Mucosa of descending colon (tissue), 3 donors: Measurements from ENCODE around the gene MCUB. TPM values are rescaled to one million over a fixed set of nuclear protein-coding genes. Genes with fewer than 3 reads are reported as not detected.

Source experiments
- ATAC-seq: fragments of 200-7000 bp; cut with Tn5 transposase; one replicate; pipeline ENCODE4 v1.9.1; 2020; ENCODE audit warnings: mild to moderate bottlenecking, moderate library complexity
- DNase-seq, 3 donors: peaks; one replicate each; pipeline ENCODE4 v3.0.0-alpha.2; 2020
- H3K36me3 ChIP-seq: fragments of 200-600 bp; one replicate; pipeline ENCODE4 v1.8.0; 2021; ENCODE audit warnings: low read depth, mild to moderate bottlenecking
- H3K4me1 ChIP-seq: fragments of 200-600 bp; one replicate; pipeline ENCODE4 v1.8.0; 2021; ENCODE audit warnings: low read depth, mild to moderate bottlenecking
- H3K4me3 ChIP-seq: fragments of 200-600 bp; one replicate; pipeline ENCODE4 v1.8.0; 2021; ENCODE audit warnings: mild to moderate bottlenecking
- H3K9me3 ChIP-seq: fragments of 200-600 bp; one replicate; pipeline ENCODE4 v1.8.0; 2021; ENCODE audit warnings: mild to moderate bottlenecking
- intact Hi-C, 2 donors: fragments of 100-400 bp; cut with DNase I in 1 of 2; cut with micrococcal nuclease in 1 of 2; formaldehyde crosslinking; loops; one replicate each; pipeline versions ENCODE4 v1.11.0 to v1.11.1; 2022; cut with DNase I, micrococcal nuclease
- total RNA-seq, 3 donors: library from RNA; stranded (reverse); fragmentation: NEBNext Ultra II Directional in 2 of 3; extraction: Animal tissue kit (Norgen Biotek cat#: 25700) in 2 of 3; gene quantifications; one replicate each; pipeline versions ENCODE4 v1.2.1 to v1.2.4, GENCODE V29; 2021 to 2023
- TF ChIP-seq, protein P1 (sequence below): fragments of 200-600 bp; IDR thresholded peaks from one replicate; pipeline ENCODE4 v1.8.0; 2022; ENCODE audit warnings: antibody characterized with exemption, mild to moderate bottlenecking
- donor health status: DM: no; HTN: no; CAD: no; lungs with moderate emphysema.
- donor health status: DM: no; HTN: no; CAD: no.
- donor health status: DM: no; HTN: yes; CAD: no.

The MCUB gene
- total RNA-seq, 3 donors from 2014 or later, result 2.7 to 11.5 (median 6.6) TPM

DNA sequence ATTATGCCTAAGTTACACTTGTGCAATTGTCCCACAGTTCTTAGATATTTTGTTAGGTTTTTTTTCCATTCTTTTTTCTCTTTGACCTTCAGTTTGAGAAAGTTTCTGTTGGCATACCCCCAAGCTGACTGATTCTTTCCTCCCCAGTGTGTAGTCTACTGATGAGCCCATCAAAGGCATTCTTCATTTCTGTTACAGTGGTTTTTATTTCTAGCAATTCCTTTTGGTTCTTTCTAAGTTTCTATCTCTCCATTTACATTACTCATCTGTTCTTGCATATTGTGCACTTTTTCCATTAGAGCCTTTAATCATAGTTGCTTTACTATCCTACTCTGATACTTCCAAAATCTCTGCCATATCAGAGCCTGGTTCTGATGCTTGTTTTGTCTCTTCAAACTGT is 111.3 kb downstream of the MCUB start:
- TF ChIP-seq, protein P1, sequence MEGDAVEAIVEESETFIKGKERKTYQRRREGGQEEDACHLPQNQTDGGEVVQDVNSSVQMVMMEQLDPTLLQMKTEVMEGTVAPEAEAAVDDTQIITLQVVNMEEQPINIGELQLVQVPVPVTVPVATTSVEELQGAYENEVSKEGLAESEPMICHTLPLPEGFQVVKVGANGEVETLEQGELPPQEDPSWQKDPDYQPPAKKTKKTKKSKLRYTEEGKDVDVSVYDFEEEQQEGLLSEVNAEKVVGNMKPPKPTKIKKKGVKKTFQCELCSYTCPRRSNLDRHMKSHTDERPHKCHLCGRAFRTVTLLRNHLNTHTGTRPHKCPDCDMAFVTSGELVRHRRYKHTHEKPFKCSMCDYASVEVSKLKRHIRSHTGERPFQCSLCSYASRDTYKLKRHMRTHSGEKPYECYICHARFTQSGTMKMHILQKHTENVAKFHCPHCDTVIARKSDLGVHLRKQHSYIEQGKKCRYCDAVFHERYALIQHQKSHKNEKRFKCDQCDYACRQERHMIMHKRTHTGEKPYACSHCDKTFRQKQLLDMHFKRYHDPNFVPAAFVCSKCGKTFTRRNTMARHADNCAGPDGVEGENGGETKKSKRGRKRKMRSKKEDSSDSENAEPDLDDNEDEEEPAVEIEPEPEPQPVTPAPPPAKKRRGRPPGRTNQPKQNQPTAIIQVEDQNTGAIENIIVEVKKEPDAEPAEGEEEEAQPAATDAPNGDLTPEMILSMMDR, result no peak
- Histone ChIP-seq H3K36me3 (no peaks in the 10 kb centered on the region), H3K4me3 (no peak overlapping the region), H3K4me1 (no peaks in the 10 kb centered on the region), H3K9me3 (peaks cover 4% of the 10 kb centered on the region)
- ATAC-seq (no peak), DNase-seq (no peak)
- intact Hi-C loops, result no loop called here

- TF ChIP-seq, protein P1, result no peak
- intact Hi-C loops, result no loop called here
- no peaks in the 10 kb centered on the region for H3K4me1 ChIP-seq
- H3K9me3 ChIP-seq, result peaks cover 4% of the 10 kb centered on the region
- H3K4me3 ChIP-seq, result no peak overlapping the region
- no peak for DNase-seq
- ATAC-seq, result no peak
- no peaks in the 10 kb centered on the region for H3K36me3 ChIP-seq
Observed at GRCh38 chr4:109672169-109672930, 112.3 kb downstream of the MCUB start.

DNA sequence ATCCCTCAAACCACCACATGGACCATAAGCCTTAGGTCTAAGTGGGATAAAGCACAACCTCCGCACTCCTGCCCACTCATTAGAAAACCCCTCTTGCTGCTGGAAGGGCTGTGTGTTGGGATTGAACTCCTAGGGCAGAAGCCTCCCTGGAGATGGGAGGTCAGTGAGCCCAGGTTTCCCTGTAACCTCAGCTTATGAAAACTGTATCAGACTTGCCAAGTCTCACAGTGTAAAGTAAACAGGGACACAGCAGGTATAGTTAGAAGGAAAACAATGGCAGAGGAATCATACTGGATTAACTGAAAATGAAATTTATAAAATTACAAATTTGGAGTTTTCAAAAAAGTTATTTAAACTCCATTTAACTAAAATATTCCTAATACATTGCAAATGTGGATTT is 113.3 kb downstream of the MCUB start:
- Histone ChIP-seq H3K9me3 (peaks cover 4% of the 10 kb centered on the region), H3K4me1 (no peaks in the 10 kb centered on the region), H3K4me3 (no peak overlapping the region), H3K36me3 (no peaks in the 10 kb centered on the region)
- TF ChIP-seq, protein P1, result no peak
- DNase-seq (no peak), ATAC-seq (no peak)
- intact Hi-C loops, result no loop called here

GRCh38 chr4:109675181-109675580 is 115.1 kb downstream of the MCUB start:
- DNase-seq (no peak), ATAC-seq (no peak)
- TF ChIP-seq, protein P1, result no peak
- Histone ChIP-seq H3K9me3 (peaks cover 7% of the 10 kb centered on the region), H3K4me1 (no peaks in the 10 kb centered on the region), H3K36me3 (no peaks in the 10 kb centered on the region), H3K4me3 (no peak overlapping the region)
- intact Hi-C loops, result no loop called here

GRCh38 chr4:109675843-109676242 is 115.8 kb downstream of the MCUB start:
- ATAC-seq (no peak), DNase-seq (no peak)
- intact Hi-C loops, result no loop called here
- Histone ChIP-seq H3K4me3 (no peak overlapping the region), H3K4me1 (no peaks in the 10 kb centered on the region), H3K9me3 (peaks cover 7% of the 10 kb centered on the region), H3K36me3 (no peaks in the 10 kb centered on the region)
- TF ChIP-seq, protein P1, result no peak
